Activated CD4-positive, alpha-beta T cell treated with anti-CD3 and anti-CD28 coated beads, Interleukin-2, amount 50 U/mL, for 4 hours (primary cell): ENCODE results near the gene PRDX4.
A peak's percentile ranks its signal among the peaks of the same experiment; 100 is the strongest.
"Not testable (repeated sequence)": the region's sequence is repeated elsewhere in the genome, so short reads cannot be mapped to it uniquely, and the experiment has no call there.

Experiments used
- DNase-seq, 2 experiments: peaks; one replicate each; pipeline ENCODE4 v3.0.0-alpha.2; 2020

Gene PRDX4

GRCh38 chrX:23676486-23676885, 9.2 kb downstream of the PRDX4 start:
- DNase-seq, result not testable (repeated sequence)

- no peak for DNase-seq
Measured at GRCh38 chrX:23692166-23692565, 24.9 kb downstream of the PRDX4 start.

GRCh38 chrX:23694606-23695005, 27.3 kb downstream of the PRDX4 start:
- peak; percentile 9 to 22 for DNase-seq

- no peak for DNase-seq
Measured at GRCh38 chrX:23699636-23700194, 32.4 kb downstream of the PRDX4 start.

- DNase-seq, result no peak
Measured at GRCh38 chrX:23704673-23705206, 37.4 kb downstream of the PRDX4 start.

- no peak for DNase-seq
Measured at GRCh38 chrX:23705235-23705634, 37.9 kb downstream of the PRDX4 start.

GRCh38 chrX:23720117-23720677, 52.9 kb downstream of the PRDX4 start:
- no peak for DNase-seq

- DNase-seq, result no peak
Measured at GRCh38 chrX:23726191-23726590, 58.9 kb downstream of the PRDX4 start.

- no peak for DNase-seq
Measured at GRCh38 chrX:23727206-23727605, 59.9 kb downstream of the PRDX4 start.

GRCh38 chrX:23729214-23729613, 61.9 kb downstream of the PRDX4 start:
- DNase-seq, result no peak

- DNase-seq, result no peak
Measured at GRCh38 chrX:23731951-23732350, 64.7 kb downstream of the PRDX4 start.

- DNase-seq, result no peak
Measured at GRCh38 chrX:23732704-23733103, 65.4 kb downstream of the PRDX4 start.
